ENCODE measurements around the gene ADAMTS2.

ADAMTS2 gene

GRCh38 chr5:179345433-179346321, at the start of gene ADAMTS2:
TSS of gene ADAMTS2 (minus strand) at chr5:179345461. CDS start at chr5:179345328, 133 bp downstream.
- DNase-seq (ENCODE audit: low read depth in 2 of 2) = no peak

GRCh38 chr5:179393078-179393477, 47.8 kb upstream of the ADAMTS2 start:
- DNase-seq (ENCODE audit: low read depth in 2 of 2) = no peak

- DNase-seq (ENCODE audit: low read depth in 2 of 2) = no peak
These were observed 42.2 kb upstream of the ADAMTS2 start for GRCh38 chr5:179387151-179388110.

- DNase-seq (ENCODE audit: low read depth in 2 of 2) = no peak
These were observed 40.7 kb upstream of the ADAMTS2 start for GRCh38 chr5:179385914-179386313.

GRCh38 chr5:179382486-179382885, 37.2 kb upstream of the ADAMTS2 start:
- DNase-seq (ENCODE audit: low read depth in 2 of 2) = no peak

- DNase-seq (ENCODE audit: low read depth in 2 of 2) = no peak
These were observed 36.4 kb upstream of the ADAMTS2 start for GRCh38 chr5:179381691-179382090.

- no peak for DNase-seq (ENCODE audit: low read depth in 2 of 2)
These were observed 35.2 kb upstream of the ADAMTS2 start for GRCh38 chr5:179380211-179381035.

GRCh38 chr5:179379321-179379890, 34.1 kb upstream of the ADAMTS2 start:
- no peak for DNase-seq (ENCODE audit: low read depth in 2 of 2)

- no peak for DNase-seq (ENCODE audit: low read depth in 2 of 2)
These were observed 33.4 kb upstream of the ADAMTS2 start for GRCh38 chr5:179378441-179379271.

- DNase-seq (ENCODE audit: low read depth in 2 of 2) = no peak
These were observed 32.8 kb upstream of the ADAMTS2 start for GRCh38 chr5:179378116-179378440.

- no peak for DNase-seq (ENCODE audit: low read depth in 2 of 2)
These were observed 32.3 kb upstream of the ADAMTS2 start for GRCh38 chr5:179377421-179378115.

GRCh38 chr5:179376701-179377420, 31.6 kb upstream of the ADAMTS2 start:
- DNase-seq (ENCODE audit: low read depth in 2 of 2) = no peak

GRCh38 chr5:179375831-179376365, 30.6 kb upstream of the ADAMTS2 start:
- DNase-seq (ENCODE audit: low read depth in 2 of 2) = no peak

- DNase-seq (ENCODE audit: low read depth in 2 of 2) = no peak
These were observed 30.0 kb upstream of the ADAMTS2 start for GRCh38 chr5:179375236-179375685.

- DNase-seq (ENCODE audit: low read depth in 2 of 2) = no peak
These were observed 29.4 kb upstream of the ADAMTS2 start for GRCh38 chr5:179374506-179375235.

GRCh38 chr5:179373961-179374505, 28.8 kb upstream of the ADAMTS2 start:
- no peak for DNase-seq (ENCODE audit: low read depth in 2 of 2)

GRCh38 chr5:179373101-179373934, 28.1 kb upstream of the ADAMTS2 start:
- DNase-seq (ENCODE audit: low read depth in 2 of 2) = no peak

All from stimulated activated CD8-positive, alpha-beta memory T cell treated with anti-CD3 and anti-CD28 coated beads, Interleukin-7, amount 100 ng/mL, for 4 hours (primary cell).